WTC11 (cell line): ENCODE data around the gene SKP1. TPM values are rescaled to one million over a fixed set of nuclear protein-coding genes. Genes with fewer than 3 reads are reported as not detected.
A peak's percentile ranks its signal among the peaks of the same experiment; 100 is the strongest.

Source experiments
- ATAC-seq: fragments of 200-7000 bp; cut with Tn5 transposase; 2 replicates; pipeline ENCODE4 v1.10.0; 2021; ENCODE audit warnings: mild to moderate bottlenecking, moderate library complexity
- CTCF ChIA-PET: fragments of 300-600 bp; sonication (Branson Sonifier 250); formaldehyde crosslinking; loops from one replicate; lab custom pipeline; 2021; ENCODE audit warnings: antibody characterized with exemption; lab: Charles Lee
- POLR2A ChIA-PET: fragments of 350-600 bp; sonication (Branson Sonifier 250); formaldehyde crosslinking; loops from one replicate; lab custom pipeline; 2021; ENCODE audit warnings: antibody characterized with exemption; lab: Charles Lee
- DNase-seq: peaks from one replicate; pipeline ENCODE4 v3.0.0; 2021; ENCODE audit warnings: low spot score
- H3K27ac Mint-ChIP-seq: 2 replicates; pipeline ENCODE4 v1.8.0; 2021; ENCODE audit warnings: mixed read lengths
- H3K27me3 Mint-ChIP-seq: 2 replicates; pipeline ENCODE4 v1.8.0; 2021; ENCODE audit warnings: low read depth, mild to moderate bottlenecking, moderate library complexity, mixed read lengths
- H3K36me3 Mint-ChIP-seq: 2 replicates; pipeline ENCODE4 v1.8.0; 2021; ENCODE audit warnings: mixed read lengths
- H3K4me1 Mint-ChIP-seq: 2 replicates; pipeline ENCODE4 v1.8.0; 2022; ENCODE audit warnings: mixed read lengths
- H3K4me3 Mint-ChIP-seq: 2 replicates; pipeline ENCODE4 v1.8.0; 2021; ENCODE audit warnings: mild to moderate bottlenecking, moderate library complexity, mixed read lengths
- H3K9me3 Mint-ChIP-seq: 2 replicates; pipeline ENCODE4 v1.8.0; 2021; ENCODE audit warnings: mixed read lengths
- AFF4 ChIP-seq: sonication (generic); formaldehyde crosslinking; IDR thresholded peaks from 2 replicates; pipeline ENCODE4 v1.8.1; 2023; ENCODE audit warnings: mild to moderate bottlenecking, missing genetic modification reagents, borderline replicate concordance
- ATF3 ChIP-seq: sonication (generic); formaldehyde crosslinking; conservative IDR thresholded peaks from 2 replicates; pipeline ENCODE4 v1.8.1; 2022; ENCODE audit warnings: mild to moderate bottlenecking, missing genetic modification reagents
- CREM ChIP-seq: sonication (generic); formaldehyde crosslinking; IDR thresholded peaks from 2 replicates; pipeline ENCODE4 v1.8.1; 2022; ENCODE audit warnings: mild to moderate bottlenecking, missing genetic modification reagents, moderate library complexity
- ESRRA ChIP-seq: sonication (generic); formaldehyde crosslinking; IDR thresholded peaks from 2 replicates; pipeline ENCODE4 v1.8.1; 2022; ENCODE audit warnings: mild to moderate bottlenecking, missing genetic modification reagents, borderline replicate concordance
- ETV6 ChIP-seq: sonication (generic); formaldehyde crosslinking; IDR thresholded peaks from 2 replicates; pipeline ENCODE4 v1.8.1; 2022; ENCODE audit warnings: mild to moderate bottlenecking, missing genetic modification reagents
- FOXK1 ChIP-seq: sonication (generic); formaldehyde crosslinking; IDR thresholded peaks from 2 replicates; pipeline ENCODE4 v1.8.0; 2022; ENCODE audit warnings: mild to moderate bottlenecking, moderate library complexity, missing genetic modification reagents
- FOXP4 ChIP-seq: sonication (generic); formaldehyde crosslinking; IDR thresholded peaks from 2 replicates; pipeline ENCODE4 v1.8.0; 2022; ENCODE audit warnings: mild to moderate bottlenecking, missing genetic modification reagents
- HMGA2 ChIP-seq: fragments of 250-450 bp; sonication (Bioruptor Pico); IDR thresholded peaks from 2 replicates; pipeline ENCODE4 v1.4.0; 2021; ENCODE audit warnings: mild to moderate bottlenecking, moderate library complexity
- NFE2L1 ChIP-seq: sonication (generic); formaldehyde crosslinking; IDR thresholded peaks from 2 replicates; pipeline ENCODE4 v1.8.1; 2023; ENCODE audit warnings: missing genetic modification reagents
- NR1H2 ChIP-seq: sonication (generic); formaldehyde crosslinking; IDR thresholded peaks from 2 replicates; pipeline ENCODE4 v1.9.0; 2021; ENCODE audit warnings: mild to moderate bottlenecking, moderate library complexity, missing genetic modification reagents
- SMAD4 ChIP-seq: sonication (generic); formaldehyde crosslinking; IDR thresholded peaks from 2 replicates; pipeline ENCODE4 v1.8.0; 2022; ENCODE audit warnings: mild to moderate bottlenecking, missing genetic modification reagents
- SOX15 ChIP-seq: fragments of 250-450 bp; sonication (Bioruptor Pico); IDR thresholded peaks from 2 replicates; pipeline ENCODE4 v1.9.0; 2021; ENCODE audit warnings: mild to moderate bottlenecking
- TCF7 ChIP-seq: sonication (generic); formaldehyde crosslinking; IDR thresholded peaks from 2 replicates; pipeline ENCODE4 v1.8.0; 2022; ENCODE audit warnings: mild to moderate bottlenecking, low read depth, missing genetic modification reagents, moderate library complexity
- USF2 ChIP-seq: sonication (generic); formaldehyde crosslinking; IDR thresholded peaks from 2 replicates; pipeline ENCODE4 v1.8.1; 2023; ENCODE audit warnings: mild to moderate bottlenecking, missing genetic modification reagents, moderate library complexity
- ZNF317 ChIP-seq: sonication (generic); formaldehyde crosslinking; IDR thresholded peaks from 2 replicates; pipeline ENCODE4 v1.8.1; 2023; ENCODE audit warnings: low read depth, mild to moderate bottlenecking, moderate library complexity, missing genetic modification reagents, borderline replicate concordance
- ZNF416 ChIP-seq: fragments of 250-450 bp; sonication (Bioruptor Pico); IDR thresholded peaks from 2 replicates; pipeline ENCODE4 v1.9.0; 2021; ENCODE audit warnings: mild to moderate bottlenecking, inconsistent platforms
- ZNF425 ChIP-seq: fragments of 250-450 bp; sonication (Bioruptor Pico); conservative IDR thresholded peaks from 2 replicates; pipeline ENCODE4 v1.9.0; 2021; ENCODE audit warnings: mild to moderate bottlenecking
- ZNF512 ChIP-seq: sonication (generic); formaldehyde crosslinking; IDR thresholded peaks from 2 replicates; pipeline ENCODE4 v1.8.1; 2022; ENCODE audit warnings: missing genetic modification reagents, borderline replicate concordance
- ZNF671 ChIP-seq: fragments of 250-450 bp; sonication (Bioruptor Pico); IDR thresholded peaks from 2 replicates; pipeline ENCODE4 v1.8.0; 2021; ENCODE audit warnings: mild to moderate bottlenecking
- total RNA-seq: library from RNA; stranded (reverse); gene quantifications from 3 replicates; pipeline ENCODE4 v1.2.3, GENCODE V29; 2021

SKP1 gene
- total RNA-seq, 1 experiment from 2014 or later, result 285 TPM

GRCh38 chr5:134133188-134133994 lies 43.4 kb downstream of the SKP1 start:
- POLR2A ChIA-PET, result interaction anchor here (0.5 to 1.1 kb wide), 2 partner anchors 18 to 234 kb away, joined by 3 to 5 read pairs; partner anchors contain the start of gene CDKL3
- no peak overlapping the region for H3K4me3 Mint-ChIP-seq
- TF ChIP-seq ZNF512 (CRISPR knock-in tag) (no peak), ZNF416 (CRISPR knock-in tag) (no peak), AFF4 (no peak), SOX15 (no peak), ESRRA (no peak), SMAD4 (CRISPR knock-in tag) (no peak), FOXK1 (CRISPR knock-in tag) (no peak), TCF7 (CRISPR knock-in tag) (no peak), ZNF425 (CRISPR knock-in tag) (no peak), USF2 (CRISPR knock-in tag) (no peak), ETV6 (CRISPR knock-in tag) (no peak), ZNF317 (CRISPR knock-in tag) (no peak), HMGA2 (no peak), ATF3 (no peak), FOXP4 (no peak), NFE2L1 (CRISPR knock-in tag) (no peak), CREM (CRISPR knock-in tag) (no peak), ZNF671 (no peak), NR1H2 (CRISPR knock-in tag) (no peak)
- TF ChIP-seq, all 79 proteins: peak for 0
- CTCF ChIA-PET, result interaction anchor here (1.4 to 12.5 kb wide), 5 partner anchors 13 to 107 kb away, joined by 3 to 202 read pairs (median 5); no protein-coding TSS in a partner anchor
- ATAC-seq (no peak), DNase-seq (peak; percentile 2)
- H3K4me1 Mint-ChIP-seq, result peaks cover 19% of the 10 kb centered on the region
- H3K9me3 Mint-ChIP-seq, result no peaks in the 10 kb centered on the region
- H3K36me3 Mint-ChIP-seq, result peaks cover 6% of the 10 kb centered on the region; the same call in 1 of the 2 replicates
- H3K27me3 Mint-ChIP-seq, result no peaks in the 10 kb centered on the region
- no peak overlapping the region for H3K27ac Mint-ChIP-seq
